Upper lobe of left lung (tissue), 4 donors: ENCODE data around the gene RANBP2.

ENCODE experiments used
- POLR2AphosphoS5 ChIP-seq, 2 donors: sonication (generic); formaldehyde crosslinking; IDR thresholded peaks; one replicate each; pipeline ENCODE4 v1.5.1; 2017; ENCODE audit warnings: antibody characterized with exemption in 2 of 2
- TF ChIP-seq, protein P1 (sequence below), 6 experiments: fragments of 450-650 bp in 4 of 6; fragments of 200-600 bp in 2 of 6; sonication (generic) in 2 of 6; IDR thresholded peaks; one replicate each; pipeline ENCODE4 v1.5.1; 2016 to 2019; ENCODE audit warnings: antibody characterized with exemption in 6 of 6

DNA sequence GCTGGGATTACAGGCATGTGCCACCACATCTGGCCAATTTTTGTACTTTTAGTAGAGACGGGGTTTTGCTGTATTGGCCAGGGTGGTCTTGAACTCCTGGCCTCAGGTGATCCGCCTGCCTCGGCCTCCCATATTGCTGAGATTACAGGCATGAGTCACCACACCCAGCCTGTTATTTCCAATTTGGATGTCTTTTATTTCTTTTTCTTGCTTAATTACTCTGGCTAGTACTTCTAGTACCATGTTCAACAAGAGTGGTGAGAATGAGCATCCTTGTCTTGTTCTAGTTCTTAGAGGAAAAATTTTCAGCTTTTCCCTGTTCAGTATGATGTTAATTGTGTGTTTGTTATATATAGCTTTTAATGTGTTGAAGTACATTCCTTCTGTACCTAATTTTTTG lies 90.7 kb downstream of the RANBP2 start:
- TF ChIP-seq, protein P1, sequence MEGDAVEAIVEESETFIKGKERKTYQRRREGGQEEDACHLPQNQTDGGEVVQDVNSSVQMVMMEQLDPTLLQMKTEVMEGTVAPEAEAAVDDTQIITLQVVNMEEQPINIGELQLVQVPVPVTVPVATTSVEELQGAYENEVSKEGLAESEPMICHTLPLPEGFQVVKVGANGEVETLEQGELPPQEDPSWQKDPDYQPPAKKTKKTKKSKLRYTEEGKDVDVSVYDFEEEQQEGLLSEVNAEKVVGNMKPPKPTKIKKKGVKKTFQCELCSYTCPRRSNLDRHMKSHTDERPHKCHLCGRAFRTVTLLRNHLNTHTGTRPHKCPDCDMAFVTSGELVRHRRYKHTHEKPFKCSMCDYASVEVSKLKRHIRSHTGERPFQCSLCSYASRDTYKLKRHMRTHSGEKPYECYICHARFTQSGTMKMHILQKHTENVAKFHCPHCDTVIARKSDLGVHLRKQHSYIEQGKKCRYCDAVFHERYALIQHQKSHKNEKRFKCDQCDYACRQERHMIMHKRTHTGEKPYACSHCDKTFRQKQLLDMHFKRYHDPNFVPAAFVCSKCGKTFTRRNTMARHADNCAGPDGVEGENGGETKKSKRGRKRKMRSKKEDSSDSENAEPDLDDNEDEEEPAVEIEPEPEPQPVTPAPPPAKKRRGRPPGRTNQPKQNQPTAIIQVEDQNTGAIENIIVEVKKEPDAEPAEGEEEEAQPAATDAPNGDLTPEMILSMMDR (IDR thresholded peaks at IDR 0.05), result no peak
- TF ChIP-seq POLR2AphosphoS5 (IDR thresholded peaks at IDR 0.05), result no peak
